ENCODE data around the gene EFCC1.

Gene EFCC1

GRCh38 chr3:128994581-128995546, 6.2 kb upstream of the EFCC1 start:
- DNase-seq (ENCODE audit: low spot score) (no peak), FAIRE-seq (no peak)

DNA sequence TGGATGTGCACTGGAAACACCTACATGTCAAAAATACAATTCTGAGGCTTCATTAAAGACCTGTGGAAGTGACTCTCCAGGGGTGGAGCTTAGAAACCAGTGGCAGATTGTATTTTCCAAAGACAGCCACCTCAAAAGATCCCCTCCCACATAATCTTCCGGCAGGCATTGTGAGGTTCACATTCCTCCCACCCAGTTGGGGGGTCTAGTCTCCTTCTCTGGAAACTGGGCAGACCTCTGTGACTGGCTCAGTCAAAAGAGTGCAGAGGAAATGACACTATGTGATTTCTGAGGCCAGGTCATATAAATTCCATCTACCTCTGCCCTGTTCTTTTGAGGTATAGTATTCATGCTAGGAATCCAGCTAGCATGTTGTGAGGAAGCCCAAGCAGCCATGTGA, 5.4 kb upstream of the EFCC1 start:
- no peak for FAIRE-seq
- no peak for DNase-seq (ENCODE audit: low spot score)

GRCh38 chr3:128996200-128996599, 4.9 kb upstream of the EFCC1 start:
- FAIRE-seq, result no peak

DNA sequence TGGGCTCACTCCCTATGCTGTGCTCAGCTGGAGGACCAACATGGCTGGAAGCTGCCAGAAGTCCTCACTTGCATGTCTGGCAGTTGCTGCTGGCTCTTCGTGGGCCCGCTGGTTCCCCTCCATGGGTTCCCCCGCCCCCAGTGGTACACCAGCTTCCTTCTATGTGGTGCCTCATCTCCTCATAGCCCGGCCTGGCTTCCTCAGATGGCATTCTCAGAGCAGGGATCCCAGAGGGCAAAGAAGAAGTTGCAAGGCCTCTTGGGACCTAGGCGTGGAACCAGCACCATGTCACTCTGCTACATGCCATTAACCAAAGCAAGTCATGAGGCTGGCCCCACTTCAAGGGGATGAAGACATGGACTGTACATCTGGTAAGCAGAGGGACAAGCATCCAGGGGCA, 4.4 kb upstream of the EFCC1 start:
- FAIRE-seq (no peak), DNase-seq (ENCODE audit: low spot score) (no peak)

More at GRCh38 chr3:128996200-128996599, 4.9 kb upstream of the EFCC1 start:
- no peak for DNase-seq (ENCODE audit: low spot score)

DNA sequence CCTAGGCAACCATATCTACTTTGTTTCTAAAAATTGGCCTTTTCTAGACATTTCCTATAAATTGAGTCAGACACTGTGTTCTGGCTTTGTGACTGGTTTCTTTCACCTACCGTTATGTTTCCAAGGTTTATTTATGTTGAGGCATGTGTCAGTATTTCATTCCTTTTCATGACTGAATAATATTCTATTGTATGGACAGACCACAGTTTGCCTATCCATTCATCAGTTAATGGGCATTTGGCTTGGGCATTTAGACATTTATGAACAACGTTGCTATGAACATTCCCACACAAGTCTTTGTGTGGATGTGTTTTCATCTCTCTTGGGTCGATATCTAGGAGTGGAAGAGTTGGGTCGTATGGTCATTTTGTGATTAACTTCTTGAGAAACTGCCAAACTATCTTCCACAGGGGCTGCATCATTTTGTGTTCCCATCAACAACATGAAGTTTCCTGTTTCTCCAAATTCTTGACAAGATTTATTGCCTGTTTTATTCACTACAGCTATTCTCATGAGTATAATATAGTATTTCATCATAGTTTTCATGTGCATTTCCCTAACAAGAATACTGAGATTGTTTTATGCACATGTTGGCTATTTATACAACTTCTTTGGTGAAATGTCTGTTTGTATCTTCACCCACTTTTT, 3.5 kb upstream of the EFCC1 start:
- no peak for DNase-seq (ENCODE audit: low spot score)

GRCh38 chr3:128998561-128998960, 2.5 kb upstream of the EFCC1 start:
- FAIRE-seq (no peak), DNase-seq (ENCODE audit: low spot score) (no peak)

More for the DNA sequence above, 3.5 kb upstream of the EFCC1 start:
- FAIRE-seq, result no peak

DNA sequence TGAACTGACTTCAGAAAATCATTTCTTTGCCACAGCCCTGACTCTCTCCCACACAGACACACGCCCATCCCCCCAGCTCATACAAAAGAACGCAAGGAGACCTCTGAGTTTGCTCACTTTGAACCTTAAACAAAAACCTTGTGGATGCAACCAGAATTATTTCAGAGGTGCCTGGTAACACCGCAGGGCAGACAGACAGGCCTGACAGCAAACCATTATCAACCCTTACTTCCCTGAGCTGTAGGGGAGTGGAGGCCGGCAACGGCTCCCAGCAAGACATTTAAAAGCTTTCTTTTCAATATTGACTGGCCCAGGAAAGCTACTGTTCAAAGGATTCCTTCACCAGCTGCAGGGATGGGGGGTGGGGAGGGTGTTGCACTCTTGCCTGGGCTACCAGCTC, 2.0 kb upstream of the EFCC1 start:
- no peak for FAIRE-seq
- DNase-seq (ENCODE audit: low spot score), result no peak

DNA sequence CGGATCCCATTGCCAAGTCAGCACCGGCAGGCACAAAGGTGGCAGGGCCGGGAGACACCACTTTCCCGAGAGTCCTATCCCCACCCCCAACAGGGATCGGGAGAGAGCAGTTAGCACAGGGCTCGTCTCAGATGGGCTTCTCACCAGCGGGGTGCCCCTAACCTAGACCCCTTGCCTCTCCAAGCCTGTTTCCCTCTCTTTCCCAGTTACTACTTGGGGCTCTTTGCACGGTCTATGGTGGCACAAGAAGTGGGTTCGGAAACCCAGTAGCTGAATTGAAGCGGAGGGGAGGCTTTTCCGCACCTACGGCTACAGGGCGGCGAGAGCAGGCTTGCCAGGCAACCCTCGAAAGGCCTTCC, 383 bp upstream of the EFCC1 start:
- FAIRE-seq (no peak), DNase-seq (ENCODE audit: low spot score) (no peak)

- no peak for FAIRE-seq
- DNase-seq (ENCODE audit: low spot score), result no peak
These were observed 885 bp downstream of the EFCC1 start for GRCh38 chr3:129001806-129002572.

GRCh38 chr3:129002573-129003569, 1.8 kb downstream of the EFCC1 start:
- DNase-seq (ENCODE audit: low spot score) (no peak), FAIRE-seq (no peak)

DNA sequence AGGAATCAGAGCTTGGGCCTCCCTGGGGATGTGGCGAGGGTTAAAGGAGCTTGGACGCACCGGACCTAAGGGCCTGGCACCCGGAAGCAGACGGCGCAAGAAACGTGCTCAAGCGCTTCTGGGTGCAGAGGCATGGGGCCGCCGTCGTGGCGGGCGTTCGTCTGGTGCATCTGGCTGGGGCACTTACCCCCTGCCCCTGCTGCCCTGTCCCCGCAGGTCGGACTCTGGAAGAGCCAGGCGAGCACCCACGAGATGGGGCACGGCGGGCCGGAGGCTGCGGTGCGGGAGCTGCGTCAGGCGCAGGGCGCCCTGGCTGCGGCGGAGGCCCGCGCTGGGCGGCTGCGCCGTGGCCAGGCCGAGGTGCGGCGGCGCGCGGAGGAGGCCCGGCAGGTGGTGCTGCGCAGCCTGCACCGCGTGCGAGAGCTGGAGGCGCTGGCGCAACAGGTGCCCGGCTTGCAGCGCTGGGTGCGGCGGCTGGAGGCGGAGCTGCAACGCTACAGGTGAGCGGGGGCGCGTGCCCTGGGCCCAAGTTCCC, 2.5 kb downstream of the EFCC1 start:
- DNase-seq (ENCODE audit: low spot score), result no peak
- FAIRE-seq, result no peak

DNA sequence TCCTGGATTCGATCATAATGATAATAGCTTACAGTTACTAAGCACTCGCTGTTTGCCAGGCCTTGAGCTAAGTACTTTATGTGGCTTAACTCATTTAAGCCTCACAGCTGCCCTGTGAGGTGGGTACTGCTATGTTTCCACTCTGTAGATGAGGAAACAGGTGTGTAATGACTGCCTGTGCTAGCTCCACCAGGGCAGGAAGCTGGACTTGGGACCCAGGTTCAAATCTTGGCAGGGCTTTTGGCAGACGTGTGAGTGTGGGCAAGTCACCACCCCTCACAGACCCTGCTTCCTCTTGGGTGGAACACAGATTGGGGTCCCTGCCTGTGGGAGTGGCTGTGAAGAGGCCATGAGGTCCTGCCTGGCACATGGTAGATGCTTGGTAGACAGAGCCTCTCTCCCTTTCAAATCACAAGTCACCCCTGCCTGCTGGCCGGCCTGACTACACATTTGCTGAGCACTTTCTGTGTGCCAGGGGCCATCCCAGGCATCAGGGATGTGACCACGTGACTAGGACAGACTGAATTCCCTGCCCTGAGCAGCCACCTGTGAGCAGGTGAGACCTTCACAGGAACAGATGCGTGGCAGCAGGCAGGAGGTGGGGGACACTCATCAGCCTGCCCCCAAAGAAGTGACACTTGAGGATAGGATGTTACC, 3.7 kb downstream of the EFCC1 start:
- DNase-seq (ENCODE audit: low spot score), result no peak
- FAIRE-seq, result no peak

DNA sequence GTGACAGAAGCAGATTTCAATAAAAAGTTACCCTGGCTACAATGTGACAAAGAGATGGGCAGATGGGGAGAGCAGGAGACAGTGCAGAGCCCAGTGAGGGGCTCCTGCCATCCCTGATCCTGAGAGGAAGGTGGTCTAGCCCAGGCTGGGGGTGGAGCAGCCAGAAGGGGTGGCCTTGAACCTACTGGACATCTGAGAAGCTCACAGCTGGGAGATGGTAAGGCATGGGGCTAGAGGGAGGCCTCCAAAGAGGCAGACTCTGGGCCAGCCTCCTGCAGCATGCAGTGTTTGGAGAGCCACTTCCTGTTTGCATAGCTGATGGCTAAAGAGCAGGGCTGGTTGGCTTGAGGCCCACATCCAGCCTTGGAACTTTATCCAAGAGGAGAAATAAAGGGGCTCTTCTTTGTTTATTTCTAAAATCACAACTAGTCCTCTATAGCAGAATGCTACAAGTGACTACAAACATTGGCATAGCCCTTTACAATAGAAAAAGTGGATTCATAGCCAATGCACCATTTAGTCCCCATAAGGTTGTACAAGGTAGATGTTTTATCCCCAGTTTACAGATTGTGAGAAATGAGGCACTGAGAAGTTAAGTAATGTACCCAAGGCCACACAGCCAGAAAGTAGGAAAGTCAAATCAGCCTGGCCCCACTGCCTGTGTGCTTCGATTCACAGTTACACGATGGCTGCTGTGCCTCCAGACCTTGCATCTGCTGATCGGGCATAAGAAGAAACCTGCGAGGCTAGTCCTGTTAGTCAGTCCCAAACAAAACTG, 4.6 kb downstream of the EFCC1 start:
- FAIRE-seq (no peak), DNase-seq (ENCODE audit: low spot score) (no peak)

GRCh38 chr3:129006864-129007263, 5.8 kb downstream of the EFCC1 start:
- FAIRE-seq, result no peak

DNA sequence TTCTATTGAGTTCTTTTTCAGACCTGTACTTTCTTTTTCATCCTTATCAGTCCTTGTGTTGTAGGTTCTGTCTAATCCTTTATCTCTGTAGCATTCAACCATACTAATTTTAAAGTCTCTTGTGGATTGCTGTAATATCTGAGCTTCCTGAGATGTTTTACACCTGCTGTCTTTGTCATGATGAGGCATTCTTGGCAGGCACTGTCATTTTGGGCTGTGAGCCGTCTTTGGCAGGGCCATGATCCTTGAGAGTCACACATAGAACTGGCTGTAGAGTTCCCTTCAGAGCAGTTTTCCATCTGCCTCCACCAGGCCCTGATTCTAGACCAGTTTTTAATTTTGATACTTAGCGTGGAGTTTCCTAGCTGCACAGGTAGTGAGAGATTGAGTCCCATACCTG, 6.7 kb downstream of the EFCC1 start:
- no peak for FAIRE-seq
- DNase-seq (ENCODE audit: low spot score), result no peak

More at GRCh38 chr3:129006864-129007263, 5.8 kb downstream of the EFCC1 start:
- no peak for DNase-seq (ENCODE audit: low spot score)

GRCh38 chr3:129009266-129009665, 8.2 kb downstream of the EFCC1 start:
- FAIRE-seq (no peak), DNase-seq (ENCODE audit: low spot score) (no peak)

GRCh38 chr3:129010310-129010956, 9.3 kb downstream of the EFCC1 start:
- no peak for DNase-seq (ENCODE audit: low spot score)
- FAIRE-seq, result no peak

DNA sequence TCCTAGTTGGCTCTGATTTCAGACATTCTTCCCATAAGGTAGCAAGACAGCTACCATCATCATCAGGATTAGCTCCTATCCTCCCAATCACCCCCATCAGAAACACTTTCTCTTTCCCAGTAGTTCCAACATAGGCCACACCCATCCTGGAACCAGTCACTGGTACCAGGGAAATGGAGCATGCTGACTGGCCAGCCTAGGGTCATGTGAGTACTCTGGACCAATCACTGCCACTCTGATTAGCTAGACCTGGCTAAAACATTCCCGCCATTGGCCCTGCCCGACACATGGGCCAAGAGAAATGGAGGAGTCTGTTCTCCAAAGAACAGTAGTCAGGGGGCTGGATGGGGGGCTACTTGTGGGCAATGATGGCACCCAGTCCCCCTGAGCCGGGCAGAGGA, 12.4 kb downstream of the EFCC1 start:
- FAIRE-seq (no peak), DNase-seq (ENCODE audit: low spot score) (no peak)

GRCh38 chr3:129014148-129014547, 13.0 kb downstream of the EFCC1 start:
- FAIRE-seq, result no peak
- DNase-seq (ENCODE audit: low spot score), result no peak
